ENCODE results near the gene GNL3.
"Not testable (repeated sequence)": the region's sequence is repeated elsewhere in the genome, so short reads cannot be mapped to it uniquely, and the experiment has no call there.

The GNL3 gene

DNA sequence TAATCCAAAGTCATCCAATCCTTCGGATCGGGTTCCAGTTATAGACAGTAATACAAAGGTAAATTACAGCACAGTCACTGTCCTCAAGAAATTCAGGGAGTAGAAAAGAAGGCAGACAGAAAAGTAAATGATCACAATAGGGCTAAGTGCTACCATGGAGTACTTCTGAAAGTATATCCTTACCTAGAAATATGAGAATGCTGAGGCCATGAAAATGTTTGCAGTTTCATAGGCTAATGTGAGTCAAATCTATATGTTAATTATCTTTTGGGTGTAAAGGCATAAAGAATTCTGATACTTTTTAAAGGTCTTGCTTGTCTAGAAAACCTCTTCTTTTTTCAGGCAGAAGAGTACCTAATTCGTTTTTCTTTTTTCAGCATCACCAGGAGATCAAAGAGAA lies 29.9 kb upstream of the GNL3 start:
- TF ChIP-seq, protein P1, sequence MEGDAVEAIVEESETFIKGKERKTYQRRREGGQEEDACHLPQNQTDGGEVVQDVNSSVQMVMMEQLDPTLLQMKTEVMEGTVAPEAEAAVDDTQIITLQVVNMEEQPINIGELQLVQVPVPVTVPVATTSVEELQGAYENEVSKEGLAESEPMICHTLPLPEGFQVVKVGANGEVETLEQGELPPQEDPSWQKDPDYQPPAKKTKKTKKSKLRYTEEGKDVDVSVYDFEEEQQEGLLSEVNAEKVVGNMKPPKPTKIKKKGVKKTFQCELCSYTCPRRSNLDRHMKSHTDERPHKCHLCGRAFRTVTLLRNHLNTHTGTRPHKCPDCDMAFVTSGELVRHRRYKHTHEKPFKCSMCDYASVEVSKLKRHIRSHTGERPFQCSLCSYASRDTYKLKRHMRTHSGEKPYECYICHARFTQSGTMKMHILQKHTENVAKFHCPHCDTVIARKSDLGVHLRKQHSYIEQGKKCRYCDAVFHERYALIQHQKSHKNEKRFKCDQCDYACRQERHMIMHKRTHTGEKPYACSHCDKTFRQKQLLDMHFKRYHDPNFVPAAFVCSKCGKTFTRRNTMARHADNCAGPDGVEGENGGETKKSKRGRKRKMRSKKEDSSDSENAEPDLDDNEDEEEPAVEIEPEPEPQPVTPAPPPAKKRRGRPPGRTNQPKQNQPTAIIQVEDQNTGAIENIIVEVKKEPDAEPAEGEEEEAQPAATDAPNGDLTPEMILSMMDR (conservative IDR thresholded peaks at IDR 0.05; ENCODE audit: low read length): no peak
- no peak overlapping the region for H3K4me3 ChIP-seq (ENCODE audit: low read length)
- DNase-seq (ENCODE audit: low read depth): no peak

DNA sequence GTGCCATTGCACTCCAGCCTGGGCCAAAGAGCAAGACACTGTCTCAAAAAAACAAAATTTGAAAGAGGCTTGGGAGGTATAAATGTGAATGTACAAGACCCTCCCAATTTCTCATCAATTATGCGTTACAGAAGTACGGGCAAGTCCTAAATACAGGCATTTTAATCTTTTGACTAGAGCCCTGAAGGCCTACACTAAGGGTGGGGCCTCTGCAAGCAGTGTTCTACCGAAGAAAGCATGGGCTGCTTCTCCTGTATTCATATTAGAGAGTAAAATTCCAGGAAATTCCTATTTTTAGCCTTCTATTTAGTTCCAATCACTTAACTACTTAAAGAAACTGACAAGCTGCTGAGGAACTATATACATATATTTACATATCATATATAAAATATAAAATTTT lies 25.8 kb upstream of the GNL3 start:
- DNase-seq (ENCODE audit: low read depth): no peak
- no peak overlapping the region for H3K4me3 ChIP-seq (ENCODE audit: low read length)
- TF ChIP-seq, protein P1 (conservative IDR thresholded peaks at IDR 0.05; ENCODE audit: low read length): no peak

DNA sequence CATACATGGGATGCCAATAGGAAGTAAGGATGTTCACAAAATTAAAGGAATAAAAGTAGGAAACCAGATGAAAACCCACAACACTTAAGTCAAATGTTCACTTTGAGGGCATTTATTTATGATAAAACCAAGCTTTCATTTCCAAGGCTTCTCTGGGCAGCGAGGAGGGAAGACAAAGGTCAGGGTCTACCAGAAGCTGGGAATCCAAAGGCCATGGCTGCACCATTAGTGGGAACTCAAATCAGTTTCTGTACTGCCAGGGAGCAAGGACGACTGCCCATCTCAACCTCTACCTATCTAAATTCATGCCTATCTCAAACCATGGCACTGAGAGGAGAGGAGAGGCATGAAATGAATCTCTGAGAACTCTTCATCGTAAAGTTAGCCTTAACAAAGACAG lies 22.7 kb upstream of the GNL3 start:
- no peak for DNase-seq (ENCODE audit: low read depth)
- TF ChIP-seq, protein P1 (conservative IDR thresholded peaks at IDR 0.05; ENCODE audit: low read length): no peak
- H3K4me3 ChIP-seq (ENCODE audit: low read length): no peak overlapping the region

DNA sequence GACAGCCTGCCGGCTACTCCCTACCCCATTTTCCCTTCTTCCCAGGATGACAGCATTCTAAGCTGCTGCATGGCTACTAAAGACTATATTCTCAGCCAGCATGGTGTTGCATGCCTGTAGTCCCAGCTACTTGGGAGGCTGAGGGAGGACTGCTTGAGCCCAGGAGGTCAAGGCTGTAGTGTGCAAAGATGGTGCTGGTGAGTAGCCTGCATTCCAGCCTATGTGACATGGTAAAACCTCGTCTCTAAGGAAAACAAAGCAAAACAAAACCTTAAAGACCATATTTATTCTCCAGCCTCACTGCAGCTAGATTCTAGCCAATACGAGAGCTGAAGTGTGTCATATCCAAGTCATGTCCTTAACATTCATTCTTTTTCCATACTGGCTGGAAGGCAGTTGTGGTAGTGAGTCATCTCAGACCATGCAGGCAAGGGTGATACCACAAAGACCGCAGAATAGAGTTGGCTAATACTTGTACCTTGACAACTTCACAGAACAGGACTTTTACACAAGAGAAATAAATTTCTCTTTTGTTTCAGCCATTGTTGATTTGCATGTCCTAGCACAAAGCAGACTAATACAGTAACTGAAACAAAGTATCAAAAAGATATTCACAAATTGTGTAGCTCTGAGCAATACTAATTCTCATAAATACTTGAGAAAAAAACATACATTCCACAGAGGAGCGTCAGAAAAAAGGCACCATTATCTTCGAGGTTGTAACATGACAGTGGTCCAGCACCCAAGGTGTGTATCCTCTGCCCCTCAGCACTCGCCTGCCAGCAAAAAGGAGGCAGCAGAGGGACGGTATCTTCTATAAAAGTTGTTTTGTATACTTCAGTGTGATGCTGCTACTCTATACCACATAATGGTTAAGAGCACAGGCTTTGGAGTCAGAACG lies 15.0 kb upstream of the GNL3 start:
- DNase-seq (ENCODE audit: low read depth): peak; percentile 100
- TF ChIP-seq, protein P1 (conservative IDR thresholded peaks at IDR 0.05; ENCODE audit: low read length): no peak
- H3K4me3 ChIP-seq (ENCODE audit: low read length): no peak overlapping the region; the same call in 1 of the 2 replicates

DNA sequence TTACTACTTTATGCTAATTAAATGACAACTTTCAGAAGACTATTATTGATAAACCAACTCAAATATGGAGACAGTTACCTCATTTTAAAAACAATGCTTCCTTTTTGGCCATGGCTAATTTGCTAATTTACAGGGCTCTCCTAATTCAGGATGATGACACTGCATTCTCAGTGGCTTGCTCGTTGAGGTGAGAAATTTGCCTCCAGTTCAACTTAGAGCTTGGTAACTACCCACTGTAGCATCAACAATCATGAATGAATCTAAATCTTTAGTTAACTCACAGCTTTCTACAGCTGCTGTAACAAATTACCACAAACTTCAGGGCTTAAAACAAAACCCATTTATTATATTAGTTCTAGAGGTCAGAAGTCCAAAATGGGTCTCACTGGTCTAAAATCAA lies 14.2 kb upstream of the GNL3 start:
- TF ChIP-seq, protein P1 (conservative IDR thresholded peaks at IDR 0.05; ENCODE audit: low read length): no peak
- DNase-seq (ENCODE audit: low read depth): peak; percentile 43
- H3K4me3 ChIP-seq (ENCODE audit: low read length): no peak overlapping the region

DNA sequence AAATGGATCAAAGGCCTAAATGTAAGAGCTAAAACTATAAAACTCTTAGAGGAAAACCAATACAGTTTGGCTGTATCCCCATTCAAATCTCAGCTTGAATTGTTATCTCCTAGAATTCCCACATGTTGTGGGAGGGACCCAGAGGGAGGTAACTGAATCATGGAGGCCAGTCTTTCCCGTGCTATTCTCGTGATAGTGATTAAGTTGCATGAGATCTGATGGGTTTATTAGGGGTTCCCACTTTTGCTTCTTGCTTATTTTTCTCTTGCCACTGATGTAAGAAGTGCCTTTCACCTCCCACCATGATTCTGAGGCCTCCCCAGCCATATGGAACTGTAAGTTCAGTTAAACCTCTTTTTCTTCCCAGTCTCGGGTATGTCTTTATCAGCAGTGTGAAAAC lies 9.6 kb upstream of the GNL3 start:
- not testable (repeated sequence) for H3K4me3 ChIP-seq (ENCODE audit: low read length); DNase-seq (ENCODE audit: low read depth)

DNA sequence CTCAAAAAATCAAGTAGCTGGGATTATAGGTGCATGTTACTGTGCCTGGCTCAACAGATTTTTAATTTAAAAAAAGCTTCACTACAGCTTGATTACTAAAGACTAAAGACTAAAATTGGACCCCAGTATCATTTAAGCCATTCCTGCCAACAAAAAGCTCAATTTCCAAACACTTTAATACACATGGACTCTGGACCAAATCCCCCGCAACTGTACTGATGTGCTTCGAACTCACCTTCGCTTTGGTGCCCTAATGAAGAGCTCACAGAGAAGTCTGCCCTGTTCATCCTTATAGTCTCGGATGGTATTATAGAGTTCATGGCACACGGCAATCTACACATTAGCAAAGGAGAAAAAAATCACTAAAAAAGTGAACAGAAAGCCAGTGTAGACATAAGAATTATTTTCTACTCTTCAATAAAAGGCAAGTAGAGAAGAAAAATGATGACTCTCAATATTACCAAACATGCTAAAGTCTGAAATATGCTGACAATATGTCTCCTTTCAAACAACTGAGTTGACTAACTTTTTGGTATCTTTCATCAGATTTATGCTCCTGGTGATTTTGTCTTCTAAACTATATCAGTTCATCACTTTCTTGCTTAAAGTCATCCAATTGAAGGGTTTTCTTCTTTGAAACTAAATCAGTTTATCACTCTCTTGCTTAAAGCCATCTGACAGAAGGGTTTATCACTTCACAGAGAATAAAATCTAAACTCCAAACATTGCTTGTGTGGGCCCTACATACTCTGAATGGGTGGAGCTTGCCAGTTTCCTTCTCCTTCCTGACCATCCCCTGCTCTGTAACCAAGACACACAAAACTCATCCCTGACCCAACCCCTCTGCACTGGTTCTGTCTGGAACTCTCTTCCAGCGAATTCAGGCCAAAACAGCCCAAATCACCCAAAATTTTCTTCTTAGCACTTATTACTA lies 7.3 kb upstream of the GNL3 start:
- DNase-seq (ENCODE audit: low read depth): no peak
- TF ChIP-seq, protein P1 (conservative IDR thresholded peaks at IDR 0.05; ENCODE audit: low read length): no peak
- no peak overlapping the region for H3K4me3 ChIP-seq (ENCODE audit: low read length)

Measured in AG10803 (cell line).